ENCODE data around the gene OVCA2.
A peak's percentile ranks its signal among the peaks of the same experiment; 100 is the strongest.

Gene OVCA2

DNA sequence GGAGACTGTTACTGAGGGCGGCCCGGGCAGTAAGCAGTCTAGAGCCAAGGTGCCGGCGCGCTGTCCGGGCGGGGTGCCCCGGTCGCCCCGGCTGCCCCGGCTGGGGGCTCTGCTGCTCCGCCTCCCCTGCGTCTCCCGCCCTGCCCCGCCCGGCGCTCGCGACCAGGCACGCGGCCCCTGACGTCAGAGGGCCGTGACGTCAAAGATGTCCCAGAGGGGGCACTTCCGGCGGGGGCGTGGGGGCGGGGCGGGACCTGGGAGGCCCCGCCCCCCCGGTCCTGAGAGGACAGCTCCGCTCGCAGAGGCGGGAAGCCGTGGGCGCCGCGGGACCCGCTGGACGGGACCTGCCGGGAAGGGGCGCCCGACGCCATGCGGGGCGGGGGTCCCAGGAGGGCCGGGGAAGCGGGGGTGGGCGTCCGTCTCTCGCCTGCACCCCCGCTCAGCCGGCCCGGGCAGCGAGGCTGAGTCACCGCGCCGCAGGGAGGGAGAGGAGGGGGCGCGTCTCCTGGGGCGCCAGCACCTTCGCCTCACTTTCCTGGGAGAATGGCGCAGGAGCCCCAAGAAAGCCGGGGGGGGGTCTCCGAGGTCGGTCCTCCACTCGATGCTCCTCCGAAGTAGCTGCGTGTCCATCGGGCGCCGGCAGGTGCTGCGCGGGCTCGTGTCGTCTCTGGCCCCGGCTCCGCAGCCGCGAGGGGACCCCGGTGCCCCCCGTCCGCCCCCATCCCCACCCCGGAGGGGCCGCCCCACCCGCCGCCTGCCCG is 8.7 kb downstream of the OVCA2 start:
- Histone ChIP-seq H3K9me3 (ENCODE audit: control insufficient read depth, insufficient read depth, low read depth, low read length) (no peaks in the 10 kb centered on the region), H3K4me1 (ENCODE audit: control insufficient read depth, insufficient read depth, low read length) (peaks cover 10% of the 10 kb centered on the region), H3K27ac (ENCODE audit: extremely low read depth, low read depth, low read length) (no peak overlapping the region; the same call in 1 of the 2 replicates), H3K36me3 (ENCODE audit: control insufficient read depth in 2 of 2, insufficient read depth in 1 of 2, low read length in 2 of 2) (no peaks in the 10 kb centered on the region; a peak in 1 of 3 replicates), H3K4me3 (ENCODE audit: low read depth, low read length) (peak overlapping the region; percentile 35)
- POLR2A ChIA-PET, result interaction anchor here (1.0 kb wide), 1 partner anchor 334 kb away, joined by 3 read pairs; no protein-coding TSS in a partner anchor
- CTCF ChIA-PET, result interaction anchor here (0.6 to 1.9 kb wide), 4 partner anchors 26 to 194 kb away, joined by 3 to 5 read pairs (median 3); partner anchors contain the start of gene RTN4RL1
- TF ChIP-seq ELK4 (IDR thresholded peaks at IDR 0.05; ENCODE audit: borderline replicate concordance, low read depth, low read length), result no peak; the same call in 1 of the 2 replicates
- TF ChIP-seq ZNF561 (tag by site-specific recombination; IDR thresholded peaks at IDR 0.05; ENCODE audit: borderline replicate concordance), result peak; percentile 29; the same call in 1 of the 2 replicates
- no peak for TF ChIP-seq ZNF830 (tag by site-specific recombination; IDR thresholded peaks at IDR 0.05; ENCODE audit: low read depth)
- TF ChIP-seq ZIC2 (tag by site-specific recombination; IDR thresholded peaks at IDR 0.05), result peak; percentile 59
- peak; percentile 88 for TF ChIP-seq PATZ1 (tag by site-specific recombination; IDR thresholded peaks at IDR 0.05)
- no peak for TF ChIP-seq RBAK (tag by site-specific recombination; IDR thresholded peaks at IDR 0.05)
- peak; percentile 93 for TF ChIP-seq ZFHX2 (tag by site-specific recombination; conservative IDR thresholded peaks at IDR 0.05)
- TF ChIP-seq ZBTB26 (tag by site-specific recombination; optimal IDR thresholded peaks at IDR 0.05), result peak; percentile 50
- no peak for TF ChIP-seq PRDM10 (tag by site-specific recombination; IDR thresholded peaks at IDR 0.05)
- no peak for TF ChIP-seq SETDB1 (IDR thresholded peaks at IDR 0.05; ENCODE audit: insufficient read length, low read length)
- peak; percentile 99 for TF ChIP-seq ZNF629 (tag by site-specific recombination; IDR thresholded peaks at IDR 0.05)
- TF ChIP-seq ZNF658 (tag by site-specific recombination; IDR thresholded peaks at IDR 0.05), result no peak
- TF ChIP-seq, protein P1, sequence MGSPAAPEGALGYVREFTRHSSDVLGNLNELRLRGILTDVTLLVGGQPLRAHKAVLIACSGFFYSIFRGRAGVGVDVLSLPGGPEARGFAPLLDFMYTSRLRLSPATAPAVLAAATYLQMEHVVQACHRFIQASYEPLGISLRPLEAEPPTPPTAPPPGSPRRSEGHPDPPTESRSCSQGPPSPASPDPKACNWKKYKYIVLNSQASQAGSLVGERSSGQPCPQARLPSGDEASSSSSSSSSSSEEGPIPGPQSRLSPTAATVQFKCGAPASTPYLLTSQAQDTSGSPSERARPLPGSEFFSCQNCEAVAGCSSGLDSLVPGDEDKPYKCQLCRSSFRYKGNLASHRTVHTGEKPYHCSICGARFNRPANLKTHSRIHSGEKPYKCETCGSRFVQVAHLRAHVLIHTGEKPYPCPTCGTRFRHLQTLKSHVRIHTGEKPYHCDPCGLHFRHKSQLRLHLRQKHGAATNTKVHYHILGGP (tag by site-specific recombination; IDR thresholded peaks at IDR 0.05), result no peak
- TF ChIP-seq, protein P2, sequence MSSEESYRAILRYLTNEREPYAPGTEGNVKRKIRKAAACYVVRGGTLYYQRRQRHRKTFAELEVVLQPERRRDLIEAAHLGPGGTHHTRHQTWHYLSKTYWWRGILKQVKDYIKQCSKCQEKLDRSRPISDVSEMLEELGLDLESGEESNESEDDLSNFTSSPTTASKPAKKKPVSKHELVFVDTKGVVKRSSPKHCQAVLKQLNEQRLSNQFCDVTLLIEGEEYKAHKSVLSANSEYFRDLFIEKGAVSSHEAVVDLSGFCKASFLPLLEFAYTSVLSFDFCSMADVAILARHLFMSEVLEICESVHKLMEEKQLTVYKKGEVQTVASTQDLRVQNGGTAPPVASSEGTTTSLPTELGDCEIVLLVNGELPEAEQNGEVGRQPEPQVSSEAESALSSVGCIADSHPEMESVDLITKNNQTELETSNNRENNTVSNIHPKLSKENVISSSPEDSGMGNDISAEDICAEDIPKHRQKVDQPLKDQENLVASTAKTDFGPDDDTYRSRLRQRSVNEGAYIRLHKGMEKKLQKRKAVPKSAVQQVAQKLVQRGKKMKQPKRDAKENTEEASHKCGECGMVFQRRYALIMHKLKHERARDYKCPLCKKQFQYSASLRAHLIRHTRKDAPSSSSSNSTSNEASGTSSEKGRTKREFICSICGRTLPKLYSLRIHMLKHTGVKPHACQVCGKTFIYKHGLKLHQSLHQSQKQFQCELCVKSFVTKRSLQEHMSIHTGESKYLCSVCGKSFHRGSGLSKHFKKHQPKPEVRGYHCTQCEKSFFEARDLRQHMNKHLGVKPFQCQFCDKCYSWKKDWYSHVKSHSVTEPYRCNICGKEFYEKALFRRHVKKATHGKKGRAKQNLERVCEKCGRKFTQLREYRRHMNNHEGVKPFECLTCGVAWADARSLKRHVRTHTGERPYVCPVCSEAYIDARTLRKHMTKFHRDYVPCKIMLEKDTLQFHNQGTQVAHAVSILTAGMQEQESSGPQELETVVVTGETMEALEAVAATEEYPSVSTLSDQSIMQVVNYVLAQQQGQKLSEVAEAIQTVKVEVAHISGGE (tag by site-specific recombination; conservative IDR thresholded peaks at IDR 0.05; ENCODE audit: low read depth), result 0 out of 2 replicates have a peak, but pooled peaks have one; percentile 14
- TF ChIP-seq ZNF558 (tag by site-specific recombination; IDR thresholded peaks at IDR 0.05), result no peak
- 0 out of 2 replicates have a peak, but pooled peaks have one; percentile 56 for TF ChIP-seq ZSCAN30 (tag by site-specific recombination; IDR thresholded peaks at IDR 0.05)
- peak; percentile 72 for TF ChIP-seq ZNF335 (tag by site-specific recombination; conservative IDR thresholded peaks at IDR 0.05)
- peak; percentile 61; the same call in 1 of the 2 replicates for TF ChIP-seq KLF8 (tag by site-specific recombination; IDR thresholded peaks at IDR 0.05)
- peak; percentile 82 for TF ChIP-seq KLF10 (tag by site-specific recombination; IDR thresholded peaks at IDR 0.05)
- TF ChIP-seq ZNF423 (tag by site-specific recombination; IDR thresholded peaks at IDR 0.05), result peak; percentile 58; the same call in 1 of the 2 replicates
